Loucy (cell line): ENCODE measurements around the gene PROX1.

Experiments
- H2AFZ ChIP-seq: fragments of 200-600 bp; sonication (generic); 2 replicates; pipeline ENCODE4 v1.6.0; 2016; ENCODE audit warnings: antibody characterized with exemption, mild to moderate bottlenecking, low read length, moderate library complexity
- H3F3A ChIP-seq: fragments of 200-600 bp; 2 replicates; pipeline ENCODE4 v1.6.0; 2016; ENCODE audit warnings: antibody characterized with exemption, low read depth, mild to moderate bottlenecking
- H3K27me3 ChIP-seq: fragments of 200-600 bp; sonication (generic); 2 replicates; pipeline ENCODE4 v1.6.1; 2014; ENCODE audit warnings: low read length, mild to moderate bottlenecking; ENCODE audit not compliant: insufficient read depth, poor library complexity, severe bottlenecking
- H3K36me3 ChIP-seq: fragments of 200-600 bp; sonication (generic); 2 replicates; pipeline ENCODE4 v1.6.1; 2016; ENCODE audit warnings: low read length; ENCODE audit not compliant: insufficient read depth
- H3K4me1 ChIP-seq: fragments of 200-600 bp; sonication (generic); 2 replicates; pipeline ENCODE4 v1.5.1; 2014; ENCODE audit warnings: low read length, mild to moderate bottlenecking; ENCODE audit not compliant: insufficient read depth, poor library complexity, severe bottlenecking
- H3K4me2 ChIP-seq: fragments of 200-600 bp; sonication (generic); 2 replicates; pipeline ENCODE4 v1.6.0; 2014; ENCODE audit warnings: antibody characterized with exemption, low read length, low read depth, mild to moderate bottlenecking; ENCODE audit not compliant: poor library complexity, severe bottlenecking
- H3K4me3 ChIP-seq: fragments of 200-600 bp; sonication (generic); 2 replicates; pipeline ENCODE4 v1.5.1; 2014; ENCODE audit warnings: low read length, mild to moderate bottlenecking, mixed read lengths; ENCODE audit not compliant: poor library complexity, severe bottlenecking
- H3K79me2 ChIP-seq: fragments of 200-600 bp; sonication (generic); 2 replicates; pipeline ENCODE4 v1.6.1; 2014; ENCODE audit warnings: low read length; ENCODE audit not compliant: insufficient read depth
- H3K9ac ChIP-seq: fragments of 200-600 bp; sonication (generic); 2 replicates; pipeline ENCODE4 v1.6.0; 2014; ENCODE audit warnings: mild to moderate bottlenecking, low read depth, low read length, moderate library complexity; ENCODE audit not compliant: poor library complexity, severe bottlenecking
- H3K9me2 ChIP-seq: fragments of 200-600 bp; sonication (generic); replicated peaks from 2 replicates; pipeline ENCODE4 v1.6.1; 2016; ENCODE audit warnings: low read depth, low read length, mixed read lengths
- H3K9me3 ChIP-seq: fragments of 200-600 bp; sonication (generic); 2 replicates; pipeline ENCODE4 v1.6.1; 2014; ENCODE audit warnings: mild to moderate bottlenecking, antibody characterized with exemption, low read length, low read depth; ENCODE audit not compliant: insufficient read depth
- H4K20me1 ChIP-seq: fragments of 200-600 bp; sonication (generic); 2 replicates; pipeline ENCODE4 v1.6.0; 2014; ENCODE audit warnings: antibody characterized with exemption, low read length, mild to moderate bottlenecking; ENCODE audit not compliant: insufficient read depth, poor library complexity, severe bottlenecking
- EZH2phosphoT487 ChIP-seq: fragments of 200-600 bp; IDR thresholded peaks from 2 replicates; pipeline ENCODE4 v1.6.1; 2018; ENCODE audit warnings: antibody characterized with exemption, mild to moderate bottlenecking, moderate library complexity, borderline replicate concordance
- TF ChIP-seq, protein P1 (sequence below): fragments of 200-600 bp; sonication (generic); conservative IDR thresholded peaks from 2 replicates; pipeline ENCODE4 v1.5.1; 2014; ENCODE audit warnings: mild to moderate bottlenecking, antibody characterized with exemption, low read length

PROX1 gene

DNA sequence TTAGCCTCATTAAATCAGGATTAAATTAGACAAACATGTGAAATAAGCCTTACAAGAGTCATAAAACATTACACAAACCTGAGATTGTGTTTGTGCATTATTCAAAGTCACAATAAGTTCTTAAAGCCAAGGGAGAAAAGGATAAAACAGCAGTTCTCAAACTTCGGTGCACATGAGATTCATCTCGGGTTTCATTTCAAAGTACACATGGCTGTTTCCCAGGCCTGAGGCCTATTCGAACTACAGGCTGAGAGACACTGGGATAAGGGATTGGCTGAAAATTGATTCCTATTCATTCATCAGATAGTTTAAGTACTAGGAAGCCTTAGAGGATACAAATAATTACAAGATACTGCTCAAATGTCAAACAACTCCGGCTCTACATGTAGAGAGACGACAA, 35.9 kb upstream of the PROX1 start:
- Histone ChIP-seq H3F3A (no peaks in the 10 kb centered on the region), H3K4me1 (no peaks in the 10 kb centered on the region), H3K79me2 (no peaks in the 10 kb centered on the region), H4K20me1 (no peaks in the 10 kb centered on the region), H3K4me2 (no peak overlapping the region), H3K9me2 (no peaks in the 10 kb centered on the region), H3K9ac (no peak overlapping the region), H2AFZ (no peak overlapping the region), H3K4me3 (no peak overlapping the region), H3K36me3 (no peaks in the 10 kb centered on the region), H3K27me3 (no peaks in the 10 kb centered on the region), H3K9me3 (no peaks in the 10 kb centered on the region)
- TF ChIP-seq, protein P1, sequence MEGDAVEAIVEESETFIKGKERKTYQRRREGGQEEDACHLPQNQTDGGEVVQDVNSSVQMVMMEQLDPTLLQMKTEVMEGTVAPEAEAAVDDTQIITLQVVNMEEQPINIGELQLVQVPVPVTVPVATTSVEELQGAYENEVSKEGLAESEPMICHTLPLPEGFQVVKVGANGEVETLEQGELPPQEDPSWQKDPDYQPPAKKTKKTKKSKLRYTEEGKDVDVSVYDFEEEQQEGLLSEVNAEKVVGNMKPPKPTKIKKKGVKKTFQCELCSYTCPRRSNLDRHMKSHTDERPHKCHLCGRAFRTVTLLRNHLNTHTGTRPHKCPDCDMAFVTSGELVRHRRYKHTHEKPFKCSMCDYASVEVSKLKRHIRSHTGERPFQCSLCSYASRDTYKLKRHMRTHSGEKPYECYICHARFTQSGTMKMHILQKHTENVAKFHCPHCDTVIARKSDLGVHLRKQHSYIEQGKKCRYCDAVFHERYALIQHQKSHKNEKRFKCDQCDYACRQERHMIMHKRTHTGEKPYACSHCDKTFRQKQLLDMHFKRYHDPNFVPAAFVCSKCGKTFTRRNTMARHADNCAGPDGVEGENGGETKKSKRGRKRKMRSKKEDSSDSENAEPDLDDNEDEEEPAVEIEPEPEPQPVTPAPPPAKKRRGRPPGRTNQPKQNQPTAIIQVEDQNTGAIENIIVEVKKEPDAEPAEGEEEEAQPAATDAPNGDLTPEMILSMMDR: no peak
- TF ChIP-seq EZH2phosphoT487: no peak

DNA sequence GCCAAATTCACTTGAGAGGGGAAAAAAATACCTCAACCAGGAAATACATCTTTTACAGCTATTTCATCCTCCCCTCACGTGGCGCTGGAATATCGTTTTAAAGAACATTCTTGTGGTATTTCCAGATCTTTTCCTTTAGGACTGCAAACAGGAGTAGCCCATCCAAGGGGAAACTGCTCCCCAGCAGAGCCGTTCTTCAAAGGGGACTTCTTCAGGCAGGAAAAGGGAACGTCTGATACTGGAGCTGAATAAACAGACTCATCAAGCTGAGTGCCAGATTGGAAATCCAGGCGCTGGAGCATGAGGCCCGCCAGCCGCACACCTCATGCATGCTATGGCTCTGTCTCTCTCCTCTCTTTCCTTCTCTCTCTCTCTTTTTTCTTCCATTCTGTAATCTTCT, 34.0 kb upstream of the PROX1 start:
- H3K27me3 ChIP-seq: no peaks in the 10 kb centered on the region
- no peak overlapping the region for H3K4me2 ChIP-seq
- no peaks in the 10 kb centered on the region for H3K9me3 ChIP-seq
- H2AFZ ChIP-seq: no peak overlapping the region
- H3K36me3 ChIP-seq: no peaks in the 10 kb centered on the region
- no peaks in the 10 kb centered on the region for H4K20me1 ChIP-seq
- H3K9ac ChIP-seq: no peak overlapping the region
- TF ChIP-seq, protein P1: no peak
- no peak for TF ChIP-seq EZH2phosphoT487
- no peaks in the 10 kb centered on the region for H3K4me1 ChIP-seq
- H3K9me2 ChIP-seq: no peaks in the 10 kb centered on the region
- H3F3A ChIP-seq: no peaks in the 10 kb centered on the region
- H3K79me2 ChIP-seq: no peaks in the 10 kb centered on the region
- H3K4me3 ChIP-seq: no peak overlapping the region

- H3K36me3 ChIP-seq: no peaks in the 10 kb centered on the region
- no peaks in the 10 kb centered on the region for H3K4me1 ChIP-seq
- H3K9me3 ChIP-seq: no peaks in the 10 kb centered on the region
- H3K27me3 ChIP-seq: no peaks in the 10 kb centered on the region
- TF ChIP-seq EZH2phosphoT487: no peak
- TF ChIP-seq, protein P1: no peak
- no peaks in the 10 kb centered on the region for H3F3A ChIP-seq
- H3K4me3 ChIP-seq: no peak overlapping the region
- no peak overlapping the region for H3K4me2 ChIP-seq
- H2AFZ ChIP-seq: no peak overlapping the region
- H3K79me2 ChIP-seq: no peaks in the 10 kb centered on the region
- no peak overlapping the region for H3K9ac ChIP-seq
- H3K9me2 ChIP-seq: no peaks in the 10 kb centered on the region
- H4K20me1 ChIP-seq: no peaks in the 10 kb centered on the region
Observed at GRCh38 chr1:213956295-213956770, 31.4 kb upstream of the PROX1 start.
